ENCODE measurements around the gene PLEKHG4.
A peak's percentile ranks its signal among the peaks of the same experiment; 100 is the strongest.

PLEKHG4 gene

GRCh38 chr16:67291461-67291860 is 12.1 kb downstream of the PLEKHG4 start:
- no peak for DNase-seq (ENCODE audit: low spot score)

DNA sequence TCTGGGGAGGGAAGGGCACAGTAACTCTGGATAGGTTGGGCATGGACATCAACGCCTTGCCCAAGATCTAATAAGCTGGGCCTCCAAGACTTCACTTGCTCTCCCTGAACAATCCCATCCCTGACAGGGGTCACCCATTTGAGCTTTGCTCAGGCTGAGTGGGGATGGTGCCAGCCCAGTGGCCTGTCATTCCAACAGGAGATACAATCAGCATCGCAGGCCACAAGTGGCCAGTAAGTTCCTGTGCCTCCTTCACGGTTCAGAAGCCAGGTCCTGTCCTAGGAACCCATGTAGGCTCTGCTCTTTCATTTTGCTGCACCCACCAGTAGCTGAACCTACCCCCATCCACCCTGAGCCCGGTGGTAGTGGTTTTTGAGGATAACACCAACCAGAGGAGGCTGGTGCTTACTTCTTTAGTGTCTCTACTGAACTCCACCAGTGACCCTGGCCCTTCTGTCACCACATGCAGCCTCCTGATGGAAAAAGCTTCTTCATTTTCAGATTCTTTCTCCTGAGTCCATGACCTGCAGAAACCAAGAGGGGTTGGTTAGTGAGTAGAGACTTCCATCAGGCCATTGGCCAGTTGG is 14.9 kb downstream of the PLEKHG4 start:
- no peak for DNase-seq (ENCODE audit: low spot score)

DNA sequence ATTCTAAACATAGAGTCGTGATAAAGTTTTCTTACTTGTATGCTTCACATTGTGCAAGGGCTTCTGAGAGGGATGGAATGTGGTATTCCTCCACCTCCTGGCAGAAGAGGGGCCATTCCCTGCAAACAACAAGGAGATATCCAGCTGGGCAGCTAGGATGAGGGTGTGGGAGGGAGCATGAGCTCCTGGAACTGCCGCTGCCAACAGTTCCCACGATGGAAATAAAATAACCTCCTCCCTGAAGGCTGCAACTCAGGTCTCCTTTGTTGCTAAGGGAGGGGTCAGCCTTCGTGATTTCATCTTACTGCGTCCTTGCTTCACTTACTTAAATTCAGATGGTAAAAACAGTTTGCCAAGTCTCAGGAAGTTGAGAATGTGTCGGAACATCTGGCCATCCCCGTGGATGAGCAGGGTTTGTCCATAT is 15.6 kb downstream of the PLEKHG4 start:
- DNase-seq (ENCODE audit: low spot score) = no peak

GRCh38 chr16:67296420-67296819 is 17.1 kb downstream of the PLEKHG4 start:
- peak; percentile 93 for DNase-seq (ENCODE audit: low spot score)

- no peak for DNase-seq (ENCODE audit: low spot score)
Observed at GRCh38 chr16:67298277-67298676, 18.9 kb downstream of the PLEKHG4 start.

DNA sequence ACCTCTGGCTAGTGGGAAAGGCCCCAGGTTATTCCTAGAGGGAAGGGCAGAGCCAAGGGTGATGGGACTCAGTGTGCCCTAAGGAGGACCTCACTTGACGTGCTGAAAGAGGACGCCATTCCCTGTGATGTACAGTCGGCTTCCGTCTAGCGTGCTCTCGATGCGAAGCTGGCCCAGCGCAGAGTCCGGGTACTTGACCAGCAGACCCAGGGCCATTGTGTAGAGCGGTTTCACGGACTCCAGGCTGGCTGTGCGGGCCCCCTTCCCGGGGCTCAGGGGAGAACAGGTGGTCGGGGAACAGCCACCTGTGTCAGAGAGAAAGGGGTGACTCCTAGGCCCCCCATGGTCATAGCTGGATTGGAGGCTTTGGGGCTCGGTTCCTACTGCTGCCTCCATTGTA is 19.9 kb downstream of the PLEKHG4 start:
- no peak for DNase-seq (ENCODE audit: low spot score)

GRCh38 chr16:67301080-67301782 is 21.9 kb downstream of the PLEKHG4 start:
- DNase-seq (ENCODE audit: low spot score) = no peak

GRCh38 chr16:67302076-67302475 is 22.7 kb downstream of the PLEKHG4 start:
- DNase-seq (ENCODE audit: low spot score) = no peak

GRCh38 chr16:67302970-67303369 is 23.6 kb downstream of the PLEKHG4 start:
- no peak for DNase-seq (ENCODE audit: low spot score)

DNA sequence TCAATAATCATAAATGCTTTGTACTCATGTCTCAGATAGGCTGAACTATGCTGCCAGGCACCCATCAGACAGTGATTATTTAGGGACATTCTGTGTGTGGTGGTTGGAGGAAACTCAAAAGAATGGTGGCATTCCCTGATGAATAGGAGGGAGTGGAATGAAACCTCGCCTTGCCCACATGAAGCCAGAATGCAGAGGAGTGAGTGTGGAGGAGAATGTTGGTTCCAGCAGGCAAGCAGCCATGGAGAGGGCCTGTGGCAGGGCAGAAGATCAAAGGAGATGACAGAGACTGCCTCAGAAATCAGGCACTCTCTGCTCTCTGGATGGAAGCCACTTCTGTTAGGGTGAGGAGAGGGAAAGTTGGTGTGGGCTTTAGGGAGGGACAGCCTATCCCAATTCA is 24.7 kb downstream of the PLEKHG4 start:
- DNase-seq (ENCODE audit: low spot score) = no peak

- DNase-seq (ENCODE audit: low spot score) = no peak
Observed at GRCh38 chr16:67305216-67306071, 26.1 kb downstream of the PLEKHG4 start.

GRCh38 chr16:67310561-67310960 is 31.2 kb downstream of the PLEKHG4 start:
- no peak for DNase-seq (ENCODE audit: low spot score)

DNA sequence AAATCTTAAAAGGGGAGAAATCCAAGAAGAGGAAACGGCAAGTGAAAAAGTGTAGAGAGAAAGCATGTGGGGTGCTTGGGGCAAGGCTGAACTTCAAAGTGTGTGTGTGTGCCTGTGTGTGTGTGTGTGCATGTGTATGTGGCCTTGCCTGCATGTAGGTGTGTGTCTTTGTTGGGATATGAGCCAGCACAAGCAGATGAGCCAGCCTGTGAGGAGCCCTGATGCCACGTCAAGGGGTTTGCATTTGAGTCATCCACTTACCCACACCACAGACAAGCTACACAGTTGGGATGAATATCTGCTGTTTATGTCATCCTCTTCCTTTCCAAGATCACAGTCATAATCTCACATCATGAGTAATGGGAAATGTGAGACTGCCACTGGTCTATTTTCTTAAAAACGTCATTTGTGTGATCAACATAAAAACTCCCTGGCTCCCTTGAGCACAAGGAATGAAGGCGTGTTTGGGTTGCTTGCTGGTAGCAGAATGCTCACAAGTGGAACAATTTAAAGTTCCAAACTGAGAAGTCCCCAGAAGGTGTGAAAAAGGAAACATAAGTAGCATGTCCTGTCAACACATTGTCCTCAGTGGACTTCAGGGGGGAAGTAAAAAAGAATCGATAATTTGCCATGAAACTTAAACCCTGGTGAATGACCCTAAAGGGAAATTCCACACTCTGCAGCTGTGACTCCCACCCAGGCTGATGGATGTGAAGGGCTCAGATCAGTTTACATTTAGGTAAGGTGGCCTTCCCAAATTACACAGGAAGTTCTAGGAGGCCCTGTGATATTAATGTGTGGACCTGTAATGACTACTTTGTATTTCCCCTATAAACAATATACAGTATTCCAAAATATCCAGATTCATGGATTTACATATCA is 32.5 kb downstream of the PLEKHG4 start:
- DNase-seq (ENCODE audit: low spot score) = peak; percentile 96

- no peak for DNase-seq (ENCODE audit: low spot score)
Observed at GRCh38 chr16:67312719-67313118, 33.4 kb downstream of the PLEKHG4 start.

- no peak for DNase-seq (ENCODE audit: low spot score)
Observed at GRCh38 chr16:67317853-67318252, 38.5 kb downstream of the PLEKHG4 start.

DNA sequence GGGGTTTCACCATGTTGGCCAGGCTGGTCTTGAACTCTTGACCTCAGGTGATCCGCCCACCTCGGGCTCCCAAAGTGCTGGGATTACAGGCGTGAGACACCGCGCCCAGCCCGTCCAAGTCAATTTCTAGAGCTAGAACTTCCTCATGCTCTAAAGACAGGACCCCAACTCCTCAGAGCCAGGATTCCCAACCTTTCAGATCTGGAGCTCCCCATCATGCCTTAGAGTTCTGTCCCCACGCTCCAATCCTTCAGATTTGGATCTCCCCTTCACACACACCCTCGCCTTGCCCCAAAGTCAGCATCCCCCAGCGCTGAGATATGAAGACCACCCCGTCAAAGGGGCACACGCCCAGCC is 46.8 kb downstream of the PLEKHG4 start:
- no peak for DNase-seq (ENCODE audit: low spot score)

GRCh38 chr16:67326472-67327309 is 47.4 kb downstream of the PLEKHG4 start, which contains the start of the genes KCTD19 and LRRC36:
KCTD19 (minus strand) TSS chr16:67326741; CDS start chr16:67326707, 34 bp downstream.
LRRC36 (plus strand) TSS chr16:67326815; CDS start chr16:67326863, 48 bp downstream.
- no peak for DNase-seq (ENCODE audit: low spot score)

DNA sequence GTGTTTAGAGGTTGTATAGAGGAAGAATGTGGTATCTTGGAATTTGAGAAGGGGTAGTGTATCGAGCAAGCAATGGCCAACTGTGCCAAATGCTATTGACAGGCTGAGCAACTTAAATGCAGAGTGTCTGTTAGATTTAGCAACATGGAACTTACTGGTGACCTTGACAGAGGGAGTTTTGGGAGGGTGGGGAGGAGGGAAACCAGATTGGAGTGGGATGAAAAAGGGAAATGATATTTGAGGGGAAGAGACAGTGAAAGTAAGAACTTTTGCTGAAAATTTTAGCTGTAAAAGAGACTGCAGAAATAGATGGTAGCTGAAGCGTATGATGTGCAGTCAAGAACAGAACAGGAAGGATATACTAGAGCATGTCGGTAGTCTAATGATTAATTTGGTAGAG is 48.4 kb downstream of the PLEKHG4 start:
- DNase-seq (ENCODE audit: low spot score) = no peak

- no peak for DNase-seq (ENCODE audit: low spot score)
Observed at GRCh38 chr16:67329901-67330300, 50.6 kb downstream of the PLEKHG4 start.

DNA sequence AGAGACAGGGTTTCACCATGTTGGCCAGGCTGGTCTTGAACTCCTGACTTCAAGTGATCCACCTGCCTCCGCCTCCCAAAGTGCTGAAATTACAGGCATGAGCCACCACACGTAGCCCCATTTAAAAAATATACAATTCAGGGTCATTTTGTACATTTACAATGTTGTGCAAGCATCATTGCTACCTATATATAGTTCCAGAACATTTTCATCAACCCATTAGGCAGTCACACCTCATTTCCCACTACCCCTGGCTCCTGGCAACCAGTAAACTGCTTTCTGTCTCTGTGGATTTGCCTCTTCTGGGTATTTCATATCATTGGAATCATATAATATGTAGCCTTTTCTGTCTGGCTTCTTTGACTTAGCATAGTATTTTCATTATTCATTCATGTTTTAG is 54.0 kb downstream of the PLEKHG4 start:
- DNase-seq (ENCODE audit: low spot score) = no peak

GRCh38 chr16:67336116-67336515 is 56.8 kb downstream of the PLEKHG4 start:
- DNase-seq (ENCODE audit: low spot score) = no peak
